IMR-90 (cell line): Measurements from ENCODE around the gene HDGFL3. TPM values are rescaled to one million over a fixed set of nuclear protein-coding genes. Genes with fewer than 3 reads are reported as not detected.

Experiments
- ATAC-seq: fragments of 200-7000 bp; cut with Tn5 transposase; 2 replicates; pipeline ENCODE4 v1.9.1; 2020; ENCODE audit warnings: low read depth, mild to moderate bottlenecking, moderate library complexity
- BruUV-seq: library from RNA; stranded (reverse); fragments of 400-500 nt; replicated peaks from 2 replicates; lab custom pipeline; 2021; lab: Mats Ljungman, UMichigan
- CTCF ChIA-PET: fragments of 300-600 bp; formaldehyde crosslinking; extraction: SDS; loops from one replicate; lab custom pipeline; 2021; ENCODE audit warnings: antibody characterized with exemption; lab: Yijun Ruan, JAX
- POLR2A ChIA-PET: fragments of 300-600 bp; sonication (Branson Sonifier 250); formaldehyde crosslinking; loops from one replicate; lab custom pipeline; 2022; ENCODE audit warnings: antibody characterized with exemption; ENCODE audit not compliant: unreplicated experiment; lab: Charles Lee
- DNase-seq: peaks from one replicate; pipeline ENCODE4 v3.0.0; 2013
- H2AFZ ChIP-seq: replicated peaks from 2 replicates; pipeline ENCODE3; 2013; ENCODE audit warnings: low read length, mild to moderate bottlenecking; ENCODE audit not compliant: poor library complexity
- H2AK5ac ChIP-seq: 2 replicates; pipeline ENCODE4 v1.6.1; 2013; ENCODE audit warnings: low read depth, low read length, inconsistent platforms
- H2AK9ac ChIP-seq: replicated peaks from 2 replicates; pipeline ENCODE3; 2013; ENCODE audit warnings: mild to moderate bottlenecking, low read depth, low read length, moderate library complexity; ENCODE audit not compliant: poor library complexity
- H2BK120ac ChIP-seq: 2 replicates; pipeline ENCODE4 v1.6.1; 2013; ENCODE audit warnings: low read depth, low read length, inconsistent platforms
- H2BK15ac ChIP-seq: 3 replicates; pipeline ENCODE4 v1.6.1; 2013; ENCODE audit warnings: low read depth, low read length, inconsistent platforms
- H2BK20ac ChIP-seq: 2 replicates; pipeline ENCODE4 v1.6.1; 2013; ENCODE audit warnings: low read depth, mild to moderate bottlenecking, inconsistent platforms, low read length, moderate library complexity
- H2BK5ac ChIP-seq: 2 replicates; pipeline ENCODE4 v1.6.1; 2013; ENCODE audit warnings: mild to moderate bottlenecking, low read depth, low read length, inconsistent platforms; ENCODE audit not compliant: poor library complexity, severe bottlenecking
- H3K14ac ChIP-seq: replicated peaks from 2 replicates; pipeline ENCODE4 v1.6.1; 2013; ENCODE audit warnings: low read depth, low read length, inconsistent platforms
- H3K18ac ChIP-seq: 2 replicates; pipeline ENCODE4 v1.6.1; 2013; ENCODE audit warnings: low read depth, low read length, control low read depth
- H3K23ac ChIP-seq: 2 replicates; pipeline ENCODE4 v1.6.1; 2013; ENCODE audit warnings: low read depth, low read length, inconsistent platforms
- H3K27ac ChIP-seq: 2 replicates; pipeline ENCODE4 v1.5.1; 2013; ENCODE audit warnings: mild to moderate bottlenecking, control low read depth, low read length; ENCODE audit not compliant: insufficient read depth
- H3K27me3 ChIP-seq: 2 replicates; pipeline ENCODE4 v1.6.1; 2013; ENCODE audit warnings: low read length; ENCODE audit not compliant: control insufficient read depth, insufficient read depth
- H3K36me3 ChIP-seq: 2 replicates; pipeline ENCODE4 v1.6.1; 2013; ENCODE audit warnings: low read length, mixed read lengths; ENCODE audit not compliant: control insufficient read depth, insufficient read depth
- H3K4ac ChIP-seq: 2 replicates; pipeline ENCODE4 v1.6.1; 2013; ENCODE audit warnings: low read depth, low read length, inconsistent platforms
- H3K4me1 ChIP-seq: 2 replicates; pipeline ENCODE4 v1.6.1; 2013; ENCODE audit warnings: low read length, mixed read lengths; ENCODE audit not compliant: control insufficient read depth, insufficient read depth
- H3K4me2 ChIP-seq: 2 replicates; pipeline ENCODE4 v1.6.1; 2013; ENCODE audit warnings: low read depth, mild to moderate bottlenecking, control low read depth, low read length, moderate library complexity
- H3K4me3 ChIP-seq: 2 replicates; pipeline ENCODE4 v1.5.1; 2013; ENCODE audit warnings: low read depth, mild to moderate bottlenecking, control low read depth, low read length, moderate library complexity; ENCODE audit not compliant: insufficient read depth
- H3K56ac ChIP-seq: 2 replicates; pipeline ENCODE4 v1.6.1; 2013; ENCODE audit warnings: low read length, inconsistent platforms; ENCODE audit not compliant: insufficient read depth; ENCODE audit errors: extremely low read depth
- H3K79me1 ChIP-seq, 2 experiments: 2 replicates each; pipeline ENCODE4 v1.6.1; 2013; ENCODE audit warnings: low read length in 2 of 2, inconsistent platforms in 1 of 2, low read depth in 1 of 2
- H3K9ac ChIP-seq: 2 replicates; pipeline ENCODE4 v1.6.1; 2013; ENCODE audit warnings: low read depth, low read length, control low read depth
- H3K9me1 ChIP-seq: 2 replicates; pipeline ENCODE4 v1.6.1; 2013; ENCODE audit warnings: low read length, inconsistent platforms; ENCODE audit not compliant: insufficient read depth
- H3K9me3 ChIP-seq: 2 replicates; pipeline ENCODE4 v1.6.1; 2013; ENCODE audit warnings: low read length; ENCODE audit not compliant: control insufficient read depth, insufficient read depth
- H4K20me1 ChIP-seq: 2 replicates; pipeline ENCODE4 v1.6.1; 2013; ENCODE audit warnings: low read length, inconsistent platforms; ENCODE audit not compliant: insufficient read depth
- H4K5ac ChIP-seq: 2 replicates; pipeline ENCODE4 v1.6.1; 2013; ENCODE audit warnings: mild to moderate bottlenecking, low read depth, low read length, control low read depth
- H4K8ac ChIP-seq, 2 experiments: 2 replicates each; pipeline ENCODE4 v1.6.1; 2013; ENCODE audit warnings: low read depth in 2 of 2, low read length in 2 of 2, control low read depth in 1 of 2, inconsistent platforms in 1 of 2
- H4K91ac ChIP-seq: 2 replicates; pipeline ENCODE4 v1.6.1; 2013; ENCODE audit warnings: low read depth, low read length, inconsistent platforms; ENCODE audit not compliant: insufficient read depth
- BHLHE40 ChIP-seq: fragments of 150-350 bp; IDR thresholded peaks from 2 replicates; pipeline ENCODE4 v1.6.1; 2016; ENCODE audit warnings: mild to moderate bottlenecking, low read depth, low read length
- CEBPB ChIP-seq: IDR thresholded peaks from 2 replicates; pipeline ENCODE4 v1.6.1; 2012; ENCODE audit warnings: low read depth, low read length, improper control_type of control experiment
- CHD1 ChIP-seq: IDR thresholded peaks from 2 replicates; pipeline ENCODE4 v1.6.1; 2012; ENCODE audit warnings: low read depth, low read length, improper control_type of control experiment
- FOS ChIP-seq: fragments of 150-350 bp; IDR thresholded peaks from 2 replicates; pipeline ENCODE4 v1.6.1; 2016; ENCODE audit warnings: low read depth, low read length
- MAFK ChIP-seq: IDR thresholded peaks from 2 replicates; pipeline ENCODE4 v1.6.1; 2012; ENCODE audit warnings: low read depth, low read length, improper control_type of control experiment
- MAZ ChIP-seq: IDR thresholded peaks from 2 replicates; pipeline ENCODE4 v1.6.1; 2012; ENCODE audit warnings: low read depth, mild to moderate bottlenecking, low read length, improper control_type of control experiment, moderate library complexity, borderline replicate concordance
- MXI1 ChIP-seq: IDR thresholded peaks from 2 replicates; pipeline ENCODE4 v1.6.1; 2012; ENCODE audit warnings: low read depth, mild to moderate bottlenecking, low read length, moderate library complexity, borderline replicate concordance
- NFE2L2 ChIP-seq: fragments of 150-350 bp; IDR thresholded peaks from 2 replicates; pipeline ENCODE4 v1.6.1; 2016; ENCODE audit warnings: low read depth, mild to moderate bottlenecking, low read length
- POLR2A ChIP-seq: IDR thresholded peaks from 2 replicates; pipeline ENCODE4 v1.6.1; 2012; ENCODE audit warnings: mild to moderate bottlenecking, low read depth, low read length
- RAD21 ChIP-seq: IDR thresholded peaks from 2 replicates; pipeline ENCODE4 v1.6.1; 2012; ENCODE audit warnings: low read length, improper control_type of control experiment
- RCOR1 ChIP-seq: IDR thresholded peaks from 2 replicates; pipeline ENCODE4 v1.6.1; 2012; ENCODE audit warnings: mild to moderate bottlenecking, low read length, improper control_type of control experiment; ENCODE audit not compliant: insufficient replicate concordance
- RFX5 ChIP-seq: IDR thresholded peaks from 2 replicates; pipeline ENCODE4 v1.8.0; 2012; ENCODE audit warnings: low read depth, mild to moderate bottlenecking, low read length, moderate library complexity
- SMC3 ChIP-seq: fragments of 150-350 bp; IDR thresholded peaks from 2 replicates; pipeline ENCODE4 v1.6.1; 2016; ENCODE audit warnings: low read depth, mild to moderate bottlenecking, antibody characterized with exemption, low read length, moderate library complexity
- WGBS, 2 experiments: methylation state at CpG; one replicate each; pipeline versions ENCODE4 v1.1.5 to v1.1.7; 2013; ENCODE audit warnings: missing lambda C conversion rate in 2 of 2; ENCODE audit not compliant: insufficient read length in 1 of 2; ENCODE audit errors: extremely low coverage in 2 of 2; 5-methylcytosine and 5-hydroxymethylcytosine counted together
- dilution Hi-C: fragments of 300-500 bp; cut with HindIII; formaldehyde crosslinking; loops from one replicate; pipeline ENCODE4 v1.14.3; 2018; ENCODE audit warnings: low sequenced_read_pairs; ENCODE audit not compliant: unreplicated experiment
- in situ Hi-C: fragments of 300-500 bp; cut with MboI; formaldehyde crosslinking; loops from 3 replicates; pipeline ENCODE4 v1.14.3; 2019; ENCODE audit warnings: low sequenced_read_pairs, inconsistent platforms, mixed read lengths
- intact Hi-C: fragments of 100-400 bp; cut with micrococcal nuclease; formaldehyde crosslinking; loops from 2 replicates; pipeline ENCODE4 v1.10.0; 2022
- polyA plus RNA-seq, 3 experiments: library from polyadenylated mRNA; depleted of rRNA; stranded (reverse); fragments of >200 nt; gene quantifications; 2 replicates each; pipeline ENCODE4 v1.2.3, GENCODE V29; 2012; ENCODE audit warnings: low replicate concordance in 1 of 3
- total RNA-seq: library from RNA; depleted of rRNA; stranded (reverse); fragments of >200 nt; gene quantifications from 2 replicates; pipeline ENCODE4 v1.2.3, GENCODE V29; 2012
- TF ChIP-seq, protein P1 (sequence below): fragments of 150-350 bp; IDR thresholded peaks from 2 replicates; pipeline ENCODE4 v1.6.1; 2016; ENCODE audit warnings: low read depth, mild to moderate bottlenecking, low read length, moderate library complexity, borderline replicate concordance
- TF ChIP-seq, protein P2 (sequence below): fragments of 150-350 bp; IDR thresholded peaks from 2 replicates; pipeline ENCODE4 v1.6.1; 2017; ENCODE audit warnings: mild to moderate bottlenecking, antibody characterized with exemption, low read length, low read depth
- TF ChIP-seq, protein P3 (sequence below): conservative IDR thresholded peaks from 2 replicates; pipeline ENCODE4 v1.5.1; 2012; ENCODE audit warnings: mild to moderate bottlenecking, low read depth, low read length, improper control_type of control experiment

HDGFL3 gene
- total and polyA plus RNA-seq, 2 of the 4 experiments (the other 2 are of a cell fraction): 9.5 to 18.1 TPM

- H3K4me3 ChIP-seq: no peak overlapping the region
- no peaks in the 10 kb centered on the region for H3K9me3 ChIP-seq
- H2BK15ac ChIP-seq: no peak overlapping the region
- no peaks in the 10 kb centered on the region for H3K36me3 ChIP-seq
- no peak overlapping the region for H3K9ac ChIP-seq
- H3K9me1 ChIP-seq: no peaks in the 10 kb centered on the region
- H3K4me1 ChIP-seq: no peaks in the 10 kb centered on the region
- intact Hi-C loops: no loop called here
- H3K4me2 ChIP-seq: no peak overlapping the region
- H4K91ac ChIP-seq: no peak overlapping the region
- H3K27ac ChIP-seq: no peak overlapping the region
- BruUV-seq: no TSS peak
- H3K18ac ChIP-seq: no peak overlapping the region
- no peak overlapping the region for H4K5ac ChIP-seq
- DNase-seq: no peak
- H3K79me1 ChIP-seq: no peaks in the 10 kb centered on the region
- no peak overlapping the region for H2AFZ ChIP-seq
- no peaks in the 10 kb centered on the region for H3K27me3 ChIP-seq
- POLR2A ChIA-PET: no interaction called here
- dilution Hi-C loops: no loop called here
- WGBS, 2 experiments: no CpG with 5 or more reads among the region's 2 CpGs
- no peak for ATAC-seq
- H2BK20ac ChIP-seq: no peak overlapping the region
- TF ChIP-seq CEBPB (no peak), CHD1 (no peak), FOS (no peak), NFE2L2 (no peak), SMC3 (no peak), BHLHE40 (no peak), MAZ (no peak), RFX5 (no peak), MXI1 (no peak), RAD21 (no peak), RCOR1 (no peak), POLR2A (no peak), MAFK (no peak)
- TF ChIP-seq, protein P1, sequence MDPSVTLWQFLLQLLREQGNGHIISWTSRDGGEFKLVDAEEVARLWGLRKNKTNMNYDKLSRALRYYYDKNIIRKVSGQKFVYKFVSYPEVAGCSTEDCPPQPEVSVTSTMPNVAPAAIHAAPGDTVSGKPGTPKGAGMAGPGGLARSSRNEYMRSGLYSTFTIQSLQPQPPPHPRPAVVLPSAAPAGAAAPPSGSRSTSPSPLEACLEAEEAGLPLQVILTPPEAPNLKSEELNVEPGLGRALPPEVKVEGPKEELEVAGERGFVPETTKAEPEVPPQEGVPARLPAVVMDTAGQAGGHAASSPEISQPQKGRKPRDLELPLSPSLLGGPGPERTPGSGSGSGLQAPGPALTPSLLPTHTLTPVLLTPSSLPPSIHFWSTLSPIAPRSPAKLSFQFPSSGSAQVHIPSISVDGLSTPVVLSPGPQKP: no peak
- TF ChIP-seq, protein P2, sequence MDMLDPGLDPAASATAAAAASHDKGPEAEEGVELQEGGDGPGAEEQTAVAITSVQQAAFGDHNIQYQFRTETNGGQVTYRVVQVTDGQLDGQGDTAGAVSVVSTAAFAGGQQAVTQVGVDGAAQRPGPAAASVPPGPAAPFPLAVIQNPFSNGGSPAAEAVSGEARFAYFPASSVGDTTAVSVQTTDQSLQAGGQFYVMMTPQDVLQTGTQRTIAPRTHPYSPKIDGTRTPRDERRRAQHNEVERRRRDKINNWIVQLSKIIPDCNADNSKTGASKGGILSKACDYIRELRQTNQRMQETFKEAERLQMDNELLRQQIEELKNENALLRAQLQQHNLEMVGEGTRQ: no peak
- TF ChIP-seq, protein P3, sequence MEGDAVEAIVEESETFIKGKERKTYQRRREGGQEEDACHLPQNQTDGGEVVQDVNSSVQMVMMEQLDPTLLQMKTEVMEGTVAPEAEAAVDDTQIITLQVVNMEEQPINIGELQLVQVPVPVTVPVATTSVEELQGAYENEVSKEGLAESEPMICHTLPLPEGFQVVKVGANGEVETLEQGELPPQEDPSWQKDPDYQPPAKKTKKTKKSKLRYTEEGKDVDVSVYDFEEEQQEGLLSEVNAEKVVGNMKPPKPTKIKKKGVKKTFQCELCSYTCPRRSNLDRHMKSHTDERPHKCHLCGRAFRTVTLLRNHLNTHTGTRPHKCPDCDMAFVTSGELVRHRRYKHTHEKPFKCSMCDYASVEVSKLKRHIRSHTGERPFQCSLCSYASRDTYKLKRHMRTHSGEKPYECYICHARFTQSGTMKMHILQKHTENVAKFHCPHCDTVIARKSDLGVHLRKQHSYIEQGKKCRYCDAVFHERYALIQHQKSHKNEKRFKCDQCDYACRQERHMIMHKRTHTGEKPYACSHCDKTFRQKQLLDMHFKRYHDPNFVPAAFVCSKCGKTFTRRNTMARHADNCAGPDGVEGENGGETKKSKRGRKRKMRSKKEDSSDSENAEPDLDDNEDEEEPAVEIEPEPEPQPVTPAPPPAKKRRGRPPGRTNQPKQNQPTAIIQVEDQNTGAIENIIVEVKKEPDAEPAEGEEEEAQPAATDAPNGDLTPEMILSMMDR: no peak
- no peak overlapping the region for H2AK5ac ChIP-seq
- no peak overlapping the region for H2BK120ac ChIP-seq
- H4K20me1 ChIP-seq: no peaks in the 10 kb centered on the region
- no peak overlapping the region for H3K14ac ChIP-seq
- no peak overlapping the region for H3K56ac ChIP-seq
- H4K8ac ChIP-seq: no peak overlapping the region
- no peak overlapping the region for H3K23ac ChIP-seq
- CTCF ChIA-PET: no interaction called here
- no peak overlapping the region for H2BK5ac ChIP-seq
- no peak overlapping the region for H2AK9ac ChIP-seq
- H3K4ac ChIP-seq: no peak overlapping the region
- in situ Hi-C loops: no loop called here
These were observed 7.7 kb upstream of the HDGFL3 start for GRCh38 chr15:83215306-83215705.
